NCI-H524 (cell line): ENCODE results near the gene PHACTR1.
"Not testable (repeated sequence)": the region's sequence is repeated elsewhere in the genome, so short reads cannot be mapped to it uniquely, and the experiment has no call there.

Experiments used
- DNase-seq, 2 experiments: peaks; one replicate each; lab custom pipeline; 2025; lab: John Stamatoyannopoulos, UW

PHACTR1 gene

GRCh38 chr6:12903246-12903645 lies 186.7 kb downstream of the PHACTR1 start:
- no peak for DNase-seq

DNA sequence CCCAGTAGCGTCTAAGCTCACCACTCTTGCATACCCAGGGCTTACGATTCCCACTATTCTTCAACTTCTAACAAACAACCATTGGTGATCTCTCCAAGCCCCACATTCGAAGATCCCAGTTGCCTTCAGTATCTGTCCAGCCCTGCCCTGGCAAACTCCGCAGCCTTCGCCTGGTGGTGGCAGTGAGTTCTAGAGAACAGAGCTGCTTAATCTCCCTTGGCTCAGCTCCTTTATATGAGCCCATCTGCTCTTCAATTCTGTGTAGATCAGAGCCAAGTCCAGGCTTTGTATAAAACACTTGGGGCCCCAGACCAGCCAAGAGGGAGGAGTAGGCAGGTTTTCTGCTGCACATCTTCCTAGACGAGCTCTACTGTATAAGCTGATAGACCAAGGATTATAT lies 193.3 kb downstream of the PHACTR1 start:
- peak; percentile 74 to 87 for DNase-seq

DNA sequence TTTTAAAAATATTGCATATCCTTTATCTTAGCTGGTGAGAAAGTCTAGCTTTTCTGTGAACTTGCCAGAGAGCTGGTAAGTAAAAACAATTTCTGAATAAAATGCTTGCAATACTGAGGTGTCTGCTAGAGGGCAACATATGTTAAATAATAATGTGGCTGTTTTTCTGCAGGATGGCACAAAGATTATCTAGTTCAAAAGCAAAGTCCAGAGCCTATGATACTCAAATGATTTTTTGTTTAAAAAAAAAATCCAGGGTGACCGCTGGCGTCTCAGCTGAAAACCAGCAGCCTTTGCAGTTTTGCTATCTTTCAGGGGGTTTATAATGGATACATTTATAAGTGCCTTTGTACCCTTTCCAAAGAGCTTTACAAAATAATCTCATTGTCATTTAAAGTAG lies 194.9 kb downstream of the PHACTR1 start:
- DNase-seq, result peak; percentile 12 to 68

GRCh38 chr6:12913201-12913600 lies 196.6 kb downstream of the PHACTR1 start:
- no peak for DNase-seq

DNA sequence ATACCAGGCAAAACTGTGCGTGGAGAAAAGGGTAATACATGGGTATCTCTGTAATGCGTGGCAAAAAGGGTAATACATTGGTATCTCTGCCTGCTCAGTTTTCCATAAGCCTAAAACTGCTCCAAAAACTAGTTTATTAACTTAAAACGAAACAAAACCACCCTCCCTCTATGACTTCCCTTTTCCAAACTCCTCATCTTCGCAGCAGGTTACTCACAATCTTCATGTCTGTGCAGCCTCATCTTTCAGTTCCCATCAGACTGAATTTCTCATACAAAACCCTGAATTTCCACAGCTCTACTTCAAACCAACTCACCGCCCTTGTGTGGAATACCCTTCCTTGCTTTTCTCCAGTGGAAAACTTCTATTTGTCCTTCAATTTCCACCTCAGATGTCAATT lies 199.4 kb downstream of the PHACTR1 start:
- DNase-seq, result no peak

DNA sequence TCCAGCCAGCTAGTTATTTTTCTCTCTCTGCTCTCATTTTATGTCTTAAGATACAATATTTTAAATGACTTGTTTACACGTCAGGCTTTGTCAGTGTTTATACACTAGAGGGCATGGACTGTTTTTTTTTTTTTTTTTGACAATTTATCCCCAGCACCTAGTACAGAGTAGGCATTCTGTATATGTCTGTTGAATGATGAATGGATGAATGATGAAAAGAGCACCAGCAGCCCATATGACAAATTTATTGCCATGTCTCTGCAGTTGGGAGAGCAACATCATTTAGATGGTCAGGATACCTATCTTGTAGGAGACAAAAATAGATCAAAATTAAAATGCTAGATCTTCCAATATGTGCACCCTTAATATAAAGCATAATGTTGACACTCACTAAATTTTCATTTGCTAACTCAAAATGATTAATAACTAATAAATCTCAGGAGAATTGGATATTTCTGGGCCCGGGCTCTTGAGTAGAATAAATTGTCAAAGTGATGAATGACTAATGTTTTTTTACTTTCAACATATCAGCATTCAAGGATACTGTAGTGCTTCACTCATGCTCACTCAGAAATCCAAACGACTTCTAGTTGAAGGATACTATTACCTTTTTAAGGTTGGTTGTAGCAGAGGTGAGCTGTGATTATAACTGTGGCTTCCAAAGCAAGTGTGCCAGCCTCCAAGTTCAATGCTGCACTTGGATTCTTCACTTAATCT lies 200.0 kb downstream of the PHACTR1 start:
- DNase-seq, result no peak

GRCh38 chr6:12921467-12921866 lies 204.9 kb downstream of the PHACTR1 start:
- DNase-seq, result no peak

DNA sequence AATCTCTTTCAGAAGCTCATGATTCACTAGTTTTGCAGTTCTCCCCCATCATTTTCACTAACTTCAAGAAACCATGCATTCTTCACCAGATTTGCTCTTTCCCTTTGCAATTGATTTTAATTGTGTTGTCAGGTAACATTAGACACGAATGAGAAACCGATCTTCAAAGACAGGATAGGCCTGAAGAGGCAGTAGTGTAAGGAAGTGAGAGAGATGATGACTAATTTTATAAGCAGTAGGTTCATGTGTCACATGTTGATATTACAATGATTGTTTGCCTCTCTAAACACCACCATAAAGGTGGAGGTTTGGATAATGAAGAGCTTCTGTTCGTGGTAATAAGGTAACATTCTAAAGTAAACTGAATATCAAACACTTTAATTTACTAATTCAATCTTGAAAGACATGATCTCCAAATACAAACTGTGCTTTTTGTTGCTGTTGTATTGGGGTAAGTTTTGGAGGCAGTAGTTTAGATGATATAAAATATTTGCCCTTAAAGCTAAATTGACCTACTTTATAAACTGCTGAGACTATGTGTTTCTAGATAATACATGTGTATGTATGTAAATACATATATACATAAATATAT lies 207.2 kb downstream of the PHACTR1 start:
- DNase-seq, result no peak

DNA sequence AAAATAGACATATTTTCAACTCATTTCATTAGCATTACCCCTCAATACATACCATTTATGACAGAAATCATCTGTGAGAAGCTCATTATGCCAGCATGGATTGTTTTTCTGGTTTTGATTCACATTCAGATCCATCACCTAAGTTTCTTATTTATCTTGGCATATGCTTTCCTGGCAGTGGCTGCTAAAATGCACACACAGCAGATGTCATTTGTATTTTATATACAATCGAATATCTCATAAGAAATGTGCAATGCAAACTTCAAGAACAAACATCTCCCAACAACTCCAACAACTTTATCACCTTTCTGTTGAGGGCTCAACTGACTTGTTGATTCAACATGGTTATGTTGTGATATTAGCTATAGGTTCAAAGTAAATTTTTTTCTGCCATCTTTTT lies 208.3 kb downstream of the PHACTR1 start:
- DNase-seq, result no peak

DNA sequence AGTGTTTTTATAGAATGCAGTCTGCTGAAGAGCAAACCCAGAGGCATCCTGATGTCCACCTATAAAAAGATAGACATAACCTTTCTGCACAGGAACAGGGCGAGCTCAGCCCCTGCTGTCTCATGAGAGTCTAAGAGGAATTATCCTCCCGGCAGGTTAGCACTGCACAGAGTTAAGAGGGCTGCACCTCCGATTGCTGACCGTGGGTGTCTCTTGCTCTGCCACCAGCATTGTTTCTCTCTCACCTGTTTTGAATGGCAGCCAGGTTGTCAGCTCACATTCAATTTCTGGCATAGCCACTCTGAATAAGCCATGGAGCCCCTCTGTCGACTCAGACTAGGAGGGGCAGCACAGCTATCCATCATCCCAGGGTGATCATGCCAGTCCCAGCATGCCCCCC lies 211.2 kb downstream of the PHACTR1 start:
- DNase-seq, result no peak

GRCh38 chr6:12929678-12930077 lies 213.1 kb downstream of the PHACTR1 start:
- DNase-seq, result no peak

- DNase-seq, result no peak
These were observed 215.1 kb downstream of the PHACTR1 start for GRCh38 chr6:12931639-12932038.

DNA sequence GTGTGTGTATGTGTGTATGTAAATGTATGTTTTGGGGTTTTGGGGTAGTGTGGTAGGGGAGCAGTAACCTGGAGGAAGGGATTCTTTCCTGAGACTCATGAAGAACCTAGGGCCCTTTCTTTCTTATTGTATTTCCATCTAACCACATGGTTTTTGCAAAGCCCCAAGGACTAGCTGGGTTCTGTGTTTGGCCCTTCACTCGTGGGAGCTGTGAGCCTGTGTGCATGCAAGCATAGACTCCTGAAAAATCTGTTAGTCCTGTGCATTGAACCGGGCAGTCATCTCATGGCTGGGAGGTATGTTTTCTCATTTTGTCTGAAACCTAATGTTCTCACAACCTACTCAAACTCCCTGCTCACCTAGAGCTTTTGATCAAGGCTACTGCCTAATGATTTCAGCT lies 219.1 kb downstream of the PHACTR1 start:
- no peak for DNase-seq

- no peak for DNase-seq
These were observed 221.4 kb downstream of the PHACTR1 start for GRCh38 chr6:12937971-12938370.

DNA sequence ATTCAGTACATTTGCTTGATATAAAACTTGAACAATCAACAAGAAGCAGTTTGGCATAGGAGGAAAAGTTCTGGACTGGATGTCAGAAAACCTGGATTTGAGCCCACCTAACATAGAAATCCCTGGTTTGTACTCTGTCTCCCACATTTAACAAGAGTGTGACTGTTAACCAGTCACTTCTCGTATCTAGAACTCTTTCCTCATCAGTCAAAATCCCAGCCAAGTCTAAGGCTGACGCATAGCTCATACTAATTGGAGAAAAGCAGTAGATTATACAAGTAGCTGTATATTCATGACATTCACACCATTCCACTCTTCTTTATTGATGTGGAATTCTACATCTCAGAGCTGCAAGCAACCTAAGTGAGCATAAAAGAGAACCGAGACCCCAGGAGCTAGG lies 222.7 kb downstream of the PHACTR1 start:
- DNase-seq, result no peak

DNA sequence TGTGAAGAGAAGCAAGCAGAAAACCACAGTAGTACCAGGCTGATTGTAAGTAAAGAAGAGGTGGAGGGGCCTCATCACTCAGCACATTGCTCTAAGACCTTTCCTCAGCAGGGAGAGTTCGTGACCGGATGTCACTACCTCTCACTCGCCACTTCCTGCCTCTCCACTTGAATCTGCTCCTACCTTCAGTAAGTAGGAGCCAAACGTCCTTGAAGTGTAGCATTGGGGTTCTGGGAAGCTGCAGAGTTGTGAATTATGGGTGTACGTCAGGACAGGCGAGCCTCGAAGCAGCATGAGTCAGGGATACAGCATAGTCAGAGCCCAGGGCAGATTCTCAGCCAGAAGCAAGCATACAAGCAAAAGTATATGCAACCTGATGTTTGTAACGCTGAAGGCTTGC lies 224.9 kb downstream of the PHACTR1 start:
- no peak for DNase-seq

DNA sequence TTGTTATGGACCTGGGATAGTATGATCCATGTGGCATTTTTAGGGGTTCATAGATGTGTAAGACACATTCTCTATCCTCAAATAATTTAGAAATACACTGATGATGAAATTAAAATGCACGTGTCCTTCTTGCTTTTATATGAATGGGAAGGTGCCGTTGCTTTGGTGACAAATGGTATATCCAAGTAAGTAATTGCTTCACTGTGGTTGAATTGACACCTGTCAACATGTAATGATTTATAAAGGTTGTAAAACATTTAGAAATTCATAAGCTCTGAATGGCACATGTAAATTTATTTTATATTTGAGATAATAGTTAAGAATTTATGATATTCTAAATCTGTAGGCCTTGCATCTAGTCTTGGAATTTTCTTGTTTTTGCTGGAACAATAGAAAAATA lies 227.0 kb downstream of the PHACTR1 start:
- DNase-seq, result no peak

DNA sequence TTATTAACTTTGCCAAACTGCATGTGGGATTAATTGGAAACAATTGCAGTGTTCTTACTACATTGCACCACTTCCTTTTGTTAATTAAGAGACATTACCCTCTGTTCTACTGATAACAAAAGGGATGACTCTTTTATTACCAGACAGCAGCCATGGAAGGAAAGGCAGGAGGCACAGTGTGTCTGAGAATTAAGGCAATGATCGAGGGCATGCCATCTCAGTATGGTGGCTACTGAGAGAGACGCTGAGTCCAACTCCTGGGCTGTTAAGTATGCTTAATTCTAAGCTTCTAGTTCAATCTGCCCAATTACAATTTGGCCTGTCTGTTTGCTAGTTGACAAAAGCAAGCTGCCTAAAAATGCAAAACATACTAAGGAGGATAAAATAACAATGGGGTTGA lies 227.4 kb downstream of the PHACTR1 start:
- no peak for DNase-seq

DNA sequence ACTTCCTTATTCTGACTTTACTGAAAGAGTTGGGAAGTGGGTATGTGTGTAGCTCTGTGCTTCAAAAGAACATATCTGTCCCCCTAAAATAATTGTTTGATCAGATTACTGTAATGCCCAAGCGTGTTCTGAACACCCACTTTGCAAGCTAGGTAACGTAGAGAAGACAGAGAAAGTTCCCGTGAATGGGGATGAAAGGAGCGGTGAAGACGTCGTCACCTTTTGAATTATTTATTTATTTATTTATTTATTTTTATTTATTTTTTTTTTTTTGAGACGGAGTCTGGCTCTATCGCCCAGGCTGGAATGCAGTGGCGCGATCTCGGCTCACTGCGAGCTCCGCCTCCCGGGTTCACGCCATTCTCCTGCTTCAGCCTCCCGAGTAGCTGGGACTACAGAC lies 228.0 kb downstream of the PHACTR1 start:
- not testable (repeated sequence) for DNase-seq

GRCh38 chr6:12947151-12947871 lies 230.7 kb downstream of the PHACTR1 start:
- DNase-seq, result no peak

GRCh38 chr6:12947967-12948366 lies 231.4 kb downstream of the PHACTR1 start:
- DNase-seq, result no peak

- DNase-seq, result no peak
These were observed 234.4 kb downstream of the PHACTR1 start for GRCh38 chr6:12950976-12951375.

DNA sequence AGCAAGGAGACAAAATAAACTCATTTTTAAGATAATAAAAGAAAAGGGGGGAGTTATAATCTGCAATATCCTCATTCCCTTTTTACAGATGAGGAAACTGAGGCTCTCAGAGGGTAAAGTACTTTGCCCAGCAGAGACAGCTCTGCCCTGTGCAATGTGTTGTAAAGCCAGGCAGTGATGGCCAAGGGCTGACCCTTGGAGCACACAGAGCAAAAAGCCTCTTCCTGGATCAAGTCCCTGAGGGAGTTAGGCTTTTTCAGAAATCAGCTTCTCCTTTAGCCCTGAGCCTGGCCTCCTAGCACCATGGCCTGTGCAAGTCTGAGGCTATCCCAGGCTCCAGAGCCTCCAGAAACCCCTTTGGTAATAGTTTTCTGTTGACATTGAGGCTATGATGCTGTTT lies 234.8 kb downstream of the PHACTR1 start:
- DNase-seq, result no peak
